Transverse colon (tissue), 4 donors: Measurements from ENCODE around the gene PRKAR1B.

ENCODE experiments used
- POLR2A ChIP-seq: fragments of 450-650 bp; IDR thresholded peaks from one replicate; pipeline ENCODE4 v1.6.1; 2016; ENCODE audit warnings: antibody characterized with exemption, mild to moderate bottlenecking, moderate library complexity
- POLR2AphosphoS5 ChIP-seq, 3 donors: sonication (generic); formaldehyde crosslinking; IDR thresholded peaks; one replicate each; pipeline ENCODE4 v1.6.1; 2016; ENCODE audit warnings: antibody characterized with exemption in 3 of 3
- TF ChIP-seq, protein P1 (sequence below), 5 experiments: fragments of 200-600 bp in 3 of 5; fragments of 450-650 bp in 2 of 5; sonication (generic) in 3 of 5; IDR thresholded peaks; 1 replicate in 2 of 5; 2 replicates in 3 of 5; pipeline ENCODE4 v1.5.1; 2016 to 2017; ENCODE audit warnings: antibody characterized with exemption in 5 of 5, inconsistent platforms in 3 of 5, mild to moderate bottlenecking in 2 of 5, moderate library complexity in 1 of 5

- TF ChIP-seq, protein P1, sequence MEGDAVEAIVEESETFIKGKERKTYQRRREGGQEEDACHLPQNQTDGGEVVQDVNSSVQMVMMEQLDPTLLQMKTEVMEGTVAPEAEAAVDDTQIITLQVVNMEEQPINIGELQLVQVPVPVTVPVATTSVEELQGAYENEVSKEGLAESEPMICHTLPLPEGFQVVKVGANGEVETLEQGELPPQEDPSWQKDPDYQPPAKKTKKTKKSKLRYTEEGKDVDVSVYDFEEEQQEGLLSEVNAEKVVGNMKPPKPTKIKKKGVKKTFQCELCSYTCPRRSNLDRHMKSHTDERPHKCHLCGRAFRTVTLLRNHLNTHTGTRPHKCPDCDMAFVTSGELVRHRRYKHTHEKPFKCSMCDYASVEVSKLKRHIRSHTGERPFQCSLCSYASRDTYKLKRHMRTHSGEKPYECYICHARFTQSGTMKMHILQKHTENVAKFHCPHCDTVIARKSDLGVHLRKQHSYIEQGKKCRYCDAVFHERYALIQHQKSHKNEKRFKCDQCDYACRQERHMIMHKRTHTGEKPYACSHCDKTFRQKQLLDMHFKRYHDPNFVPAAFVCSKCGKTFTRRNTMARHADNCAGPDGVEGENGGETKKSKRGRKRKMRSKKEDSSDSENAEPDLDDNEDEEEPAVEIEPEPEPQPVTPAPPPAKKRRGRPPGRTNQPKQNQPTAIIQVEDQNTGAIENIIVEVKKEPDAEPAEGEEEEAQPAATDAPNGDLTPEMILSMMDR (IDR thresholded peaks at IDR 0.05), result no peak
- no peak for TF ChIP-seq POLR2A
- TF ChIP-seq POLR2AphosphoS5 (IDR thresholded peaks at IDR 0.05), result no peak
Observed at GRCh38 chr7:753190-753589, 26.1 kb upstream of the PRKAR1B start.
